ENCODE results near the gene EIF2B4. TPM values are rescaled to one million over a fixed set of nuclear protein-coding genes. Genes with fewer than 3 reads are reported as not detected.

EIF2B4 gene
- total and polyA plus RNA-seq, 12 donors = 34.2 to 165 (median 46.4) TPM

GRCh38 chr2:27376866-27377617 is 6.9 kb upstream of the EIF2B4 start:
- Histone ChIP-seq H3K36me3 (replicated peaks in 1 of 2) (peaks cover 0 to 65% of the 10 kb centered on the region in 2 donors), H3K27me3 (no peaks in the 10 kb centered on the region), H3K27ac (no peak overlapping the region), H3K9me3 (replicated peaks in 1 of 3) (no peaks in the 10 kb centered on the region), H3K4me3 (no peak overlapping the region), H3K4me1 (replicated peaks in 1 of 2) (peaks cover 5 to 32% of the 10 kb centered on the region in 2 donors)
- TF ChIP-seq, protein P1, sequence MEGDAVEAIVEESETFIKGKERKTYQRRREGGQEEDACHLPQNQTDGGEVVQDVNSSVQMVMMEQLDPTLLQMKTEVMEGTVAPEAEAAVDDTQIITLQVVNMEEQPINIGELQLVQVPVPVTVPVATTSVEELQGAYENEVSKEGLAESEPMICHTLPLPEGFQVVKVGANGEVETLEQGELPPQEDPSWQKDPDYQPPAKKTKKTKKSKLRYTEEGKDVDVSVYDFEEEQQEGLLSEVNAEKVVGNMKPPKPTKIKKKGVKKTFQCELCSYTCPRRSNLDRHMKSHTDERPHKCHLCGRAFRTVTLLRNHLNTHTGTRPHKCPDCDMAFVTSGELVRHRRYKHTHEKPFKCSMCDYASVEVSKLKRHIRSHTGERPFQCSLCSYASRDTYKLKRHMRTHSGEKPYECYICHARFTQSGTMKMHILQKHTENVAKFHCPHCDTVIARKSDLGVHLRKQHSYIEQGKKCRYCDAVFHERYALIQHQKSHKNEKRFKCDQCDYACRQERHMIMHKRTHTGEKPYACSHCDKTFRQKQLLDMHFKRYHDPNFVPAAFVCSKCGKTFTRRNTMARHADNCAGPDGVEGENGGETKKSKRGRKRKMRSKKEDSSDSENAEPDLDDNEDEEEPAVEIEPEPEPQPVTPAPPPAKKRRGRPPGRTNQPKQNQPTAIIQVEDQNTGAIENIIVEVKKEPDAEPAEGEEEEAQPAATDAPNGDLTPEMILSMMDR (IDR thresholded peaks at IDR 0.05) = no peak
- TF ChIP-seq POLR2A (IDR thresholded peaks at IDR 0.05) = no peak
- intact Hi-C loops (cut with DNase I) = no loop called here
- 59 to 65% (median 64%) methylated on average over 5 to 10 of the region's 10 CpGs for WGBS, 4 donors
- peak in 1 of 7 donors; percentile 58 for DNase-seq

DNA sequence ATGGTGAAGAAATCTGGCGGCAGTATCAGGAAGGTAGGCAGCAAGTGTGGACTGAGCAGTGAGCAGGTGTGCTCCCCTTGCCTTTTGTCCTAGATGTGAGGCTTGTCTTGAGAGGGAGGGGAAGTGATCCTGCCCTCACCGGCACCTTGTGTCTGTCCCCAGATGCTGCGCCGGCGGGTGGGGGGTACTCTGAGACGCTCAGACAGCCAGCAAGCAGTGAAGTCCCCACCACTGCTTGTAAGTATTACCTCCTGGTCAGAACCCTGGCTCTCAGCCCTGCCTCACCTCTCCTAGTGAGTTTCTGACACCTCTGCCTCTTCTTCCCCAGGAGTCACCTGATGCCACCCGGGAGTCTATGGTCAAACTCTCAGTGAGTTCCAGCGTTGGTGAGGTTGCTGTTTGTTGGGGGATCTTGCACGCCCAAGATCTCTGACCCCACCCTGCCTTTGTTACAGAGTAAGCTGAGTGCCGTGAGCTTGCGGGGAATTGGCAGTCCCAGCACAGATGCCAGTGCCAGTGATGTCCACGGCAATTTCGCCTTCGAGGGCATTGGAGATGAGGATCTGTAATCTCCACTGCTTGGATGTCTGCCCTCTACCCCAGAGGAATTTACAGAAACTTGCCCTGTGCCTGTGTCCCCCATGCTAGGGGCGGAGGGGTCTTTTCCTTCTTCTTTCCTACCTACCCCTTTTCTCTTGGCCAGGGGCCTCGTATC is 6.2 kb upstream of the EIF2B4 start:
- H3K9me3 ChIP-seq (replicated peaks in 1 of 3) = no peaks in the 10 kb centered on the region
- intact Hi-C loops (cut with DNase I) = no loop called here
- peaks cover 12 to 37% of the 10 kb centered on the region in 2 donors for H3K4me1 ChIP-seq (replicated peaks in 1 of 2)
- H3K27ac ChIP-seq = no peak overlapping the region
- H3K4me3 ChIP-seq = no peak overlapping the region
- peak in 1 of 7 donors; percentile 54 for DNase-seq
- TF ChIP-seq, protein P1 (IDR thresholded peaks at IDR 0.05) = no peak
- no peak for TF ChIP-seq POLR2A (IDR thresholded peaks at IDR 0.05)
- peaks cover 0 to 62% of the 10 kb centered on the region in 2 donors for H3K36me3 ChIP-seq (replicated peaks in 1 of 2)
- H3K27me3 ChIP-seq = no peaks in the 10 kb centered on the region
- 83 to 87% (median 86%) methylated on average over 11 to 16 of the region's 16 CpGs for WGBS, 4 donors

GRCh38 chr2:27375513-27376099 is 5.5 kb upstream of the EIF2B4 start:
- H3K27me3 ChIP-seq = no peaks in the 10 kb centered on the region
- intact Hi-C loops (cut with DNase I) = no loop called here
- H3K27ac ChIP-seq = no peak overlapping the region
- TF ChIP-seq POLR2A (IDR thresholded peaks at IDR 0.05) = no peak
- TF ChIP-seq, protein P1 (IDR thresholded peaks at IDR 0.05) = no peak
- peaks cover 12 to 34% of the 10 kb centered on the region in 2 donors for H3K4me1 ChIP-seq (replicated peaks in 1 of 2)
- no peaks in the 10 kb centered on the region for H3K9me3 ChIP-seq (replicated peaks in 1 of 3)
- 80 to 92% (median 91%) methylated on average over 9 to 20 of the region's 20 CpGs for WGBS, 4 donors
- no peak for DNase-seq
- peaks cover 0 to 62% of the 10 kb centered on the region in 2 donors for H3K36me3 ChIP-seq (replicated peaks in 1 of 2)
- H3K4me3 ChIP-seq = no peak overlapping the region

GRCh38 chr2:27373567-27373966 is 3.4 kb upstream of the EIF2B4 start:
- no peak overlapping the region for H3K4me3 ChIP-seq
- TF ChIP-seq, protein P1 (IDR thresholded peaks at IDR 0.05) = no peak
- TF ChIP-seq POLR2A (IDR thresholded peaks at IDR 0.05) = peak in 1 of 2 donors; percentile 6
- peak in 1 of 7 donors; percentile 13 for DNase-seq
- peaks cover 17 to 30% of the 10 kb centered on the region in 2 donors for H3K4me1 ChIP-seq (replicated peaks in 1 of 2)
- H3K27ac ChIP-seq = no peak overlapping the region
- intact Hi-C loops (cut with DNase I) = no loop called here
- no peaks in the 10 kb centered on the region for H3K27me3 ChIP-seq
- H3K36me3 ChIP-seq (replicated peaks in 1 of 2) = peaks cover 0 to 64% of the 10 kb centered on the region in 2 donors
- no peaks in the 10 kb centered on the region for H3K9me3 ChIP-seq (replicated peaks in 1 of 3)
- WGBS, 4 donors = 73 to 100% (median 75%) methylated on average over 3 to 5 of the region's 5 CpGs
